ENCODE measurements around the gene ZNF609. TPM values are rescaled to one million over a fixed set of nuclear protein-coding genes. Genes with fewer than 3 reads are reported as not detected.

Gene ZNF609
- total and polyA plus RNA-seq, 4 donors, result 8.1 to 54.2 (median 22.0) TPM

GRCh38 chr15:64426845-64427465 lies 33.4 kb upstream of the ZNF609 start:
- Histone ChIP-seq H3K4me1 (ENCODE audit: control insufficient read depth in 5 of 5, insufficient read depth in 5 of 5, low read length in 5 of 5) (peaks cover 0 to 22% (median 7%) of the 10 kb centered on the region in 5 donors), H3K27me3 (ENCODE audit: control insufficient read depth in 3 of 3, insufficient read depth in 3 of 3, low read length in 2 of 3) (no peaks in the 10 kb centered on the region), H3K27ac (ENCODE audit: low read depth in 1 of 2, low read length in 1 of 2) (no peak overlapping the region), H3K36me3 (ENCODE audit: control insufficient read depth in 4 of 4, insufficient read depth in 4 of 4, low read length in 4 of 4) (peaks cover 5 to 34% (median 16%) of the 10 kb centered on the region in 4 donors), H3K9ac (ENCODE audit: insufficient read depth in 1 of 2, low read length in 2 of 2) (no peak overlapping the region), H3K4me3 (no peak overlapping the region), H3K9me3 (ENCODE audit: control insufficient read depth in 4 of 4, insufficient read depth in 3 of 4, low read length in 3 of 4) (no peaks in the 10 kb centered on the region)
- DNase-seq (peak in 2 of 3 donors; percentile 73 to 82), ATAC-seq (ENCODE audit: insufficient read depth, low FRiP score) (no peak)
- 76 to 78% methylated on average over 7 of the region's 7 CpGs for WGBS, 2 donors
- TF ChIP-seq CTCF (IDR thresholded peaks at IDR 0.05; ENCODE audit: control extremely low read depth, extremely low read depth), result peak; percentile 8

- no peak for TF ChIP-seq CTCF (IDR thresholded peaks at IDR 0.05; ENCODE audit: control extremely low read depth, extremely low read depth)
- no peak overlapping the region for H3K9ac ChIP-seq (ENCODE audit: insufficient read depth in 1 of 2, low read length in 2 of 2)
- H3K36me3 ChIP-seq (ENCODE audit: control insufficient read depth in 4 of 4, insufficient read depth in 4 of 4, low read length in 4 of 4), result peaks cover 0 to 24% (median 6%) of the 10 kb centered on the region in 4 donors
- H3K27ac ChIP-seq (ENCODE audit: low read depth in 1 of 2, low read length in 1 of 2), result peak overlapping the region in 1 of 2 donors; percentile 21
- no peaks in the 10 kb centered on the region for H3K27me3 ChIP-seq (ENCODE audit: control insufficient read depth in 3 of 3, insufficient read depth in 3 of 3, low read length in 2 of 3)
- H3K4me1 ChIP-seq (ENCODE audit: control insufficient read depth in 5 of 5, insufficient read depth in 5 of 5, low read length in 5 of 5), result peaks cover 0 to 22% (median 7%) of the 10 kb centered on the region in 5 donors
- no peak for ATAC-seq (ENCODE audit: insufficient read depth, low FRiP score)
- H3K9me3 ChIP-seq (ENCODE audit: control insufficient read depth in 4 of 4, insufficient read depth in 3 of 4, low read length in 3 of 4), result no peaks in the 10 kb centered on the region
- no peak for DNase-seq
- H3K4me3 ChIP-seq, result no peak overlapping the region
Measured at GRCh38 chr15:64429448-64429847, 30.9 kb upstream of the ZNF609 start.

- H3K27ac ChIP-seq (ENCODE audit: low read depth in 1 of 2, low read length in 1 of 2), result peak overlapping the region in 1 of 2 donors; percentile 41
- no peak overlapping the region for H3K4me3 ChIP-seq
- WGBS, 2 donors, result 15 to 29% methylated on average over 3 of the region's 3 CpGs
- no peak for TF ChIP-seq CTCF (IDR thresholded peaks at IDR 0.05; ENCODE audit: control extremely low read depth, extremely low read depth)
- DNase-seq, result peak; percentile 87 to 96 (median 95)
- H3K9me3 ChIP-seq (ENCODE audit: control insufficient read depth in 4 of 4, insufficient read depth in 3 of 4, low read length in 3 of 4), result no peaks in the 10 kb centered on the region
- peak overlapping the region in 1 of 2 donors; percentile 47 for H3K9ac ChIP-seq (ENCODE audit: insufficient read depth in 1 of 2, low read length in 2 of 2)
- peaks cover 0 to 21% (median 6%) of the 10 kb centered on the region in 4 donors for H3K36me3 ChIP-seq (ENCODE audit: control insufficient read depth in 4 of 4, insufficient read depth in 4 of 4, low read length in 4 of 4)
- no peaks in the 10 kb centered on the region for H3K27me3 ChIP-seq (ENCODE audit: control insufficient read depth in 3 of 3, insufficient read depth in 3 of 3, low read length in 2 of 3)
- H3K4me1 ChIP-seq (ENCODE audit: control insufficient read depth in 5 of 5, insufficient read depth in 5 of 5, low read length in 5 of 5), result peaks cover 0 to 22% (median 7%) of the 10 kb centered on the region in 5 donors
- no peak for ATAC-seq (ENCODE audit: insufficient read depth, low FRiP score)
Measured at GRCh38 chr15:64430000-64430735, 30.2 kb upstream of the ZNF609 start.
